OCI-LY7 (cell line): ENCODE measurements around the gene UBN1. TPM values are rescaled to one million over a fixed set of nuclear protein-coding genes. Genes with fewer than 3 reads are reported as not detected.

ENCODE experiments used
- BruUV-seq: library from RNA; stranded (reverse); fragments of 400-500 nt; replicated peaks from 2 replicates; lab custom pipeline; 2021; lab: Mats Ljungman, UMichigan
- CTCF ChIA-PET: fragments of 300-600 bp; sonication (Branson Sonifier 250); formaldehyde crosslinking; loops from one replicate; lab custom pipeline; 2022; ENCODE audit warnings: antibody characterized with exemption; ENCODE audit not compliant: unreplicated experiment; lab: Charles Lee
- POLR2A ChIA-PET: fragments of 300-600 bp; sonication (Branson Sonifier 250); formaldehyde crosslinking; loops from one replicate; lab custom pipeline; 2022; ENCODE audit warnings: antibody characterized with exemption; lab: Charles Lee
- DNase-seq: peaks from one replicate; pipeline ENCODE4 v3.0.0-alpha.2; 2015; ENCODE audit warnings: low spot score
- H2AFZ ChIP-seq: fragments of 200-600 bp; sonication (generic), shearing (Covaris generic); 2 replicates; pipeline ENCODE4 v1.6.1; 2014; ENCODE audit warnings: mild to moderate bottlenecking, antibody characterized with exemption, low read length, moderate library complexity
- H3K27ac ChIP-seq: fragments of 200-600 bp; sonication (generic); 2 replicates; pipeline ENCODE4 v1.5.1; 2014; ENCODE audit warnings: mixed run types, low read depth, mild to moderate bottlenecking, moderate library complexity, low read length, inconsistent platforms; ENCODE audit not compliant: poor library complexity, severe bottlenecking
- H3K36me3 ChIP-seq: fragments of 200-600 bp; sonication (generic); 2 replicates; pipeline ENCODE4 v1.6.1; 2014; ENCODE audit warnings: mild to moderate bottlenecking, antibody characterized with exemption, low read length, moderate library complexity, mixed read lengths; ENCODE audit not compliant: insufficient read depth
- H3K4me1 ChIP-seq: fragments of 200-600 bp; sonication (generic); 2 replicates; pipeline ENCODE4 v1.5.1; 2014; ENCODE audit warnings: mild to moderate bottlenecking, low read length; ENCODE audit not compliant: insufficient read depth, poor library complexity, severe bottlenecking
- H3K4me2 ChIP-seq: fragments of 200-600 bp; sonication (generic); 2 replicates; pipeline ENCODE4 v1.6.1; 2014; ENCODE audit warnings: mild to moderate bottlenecking, low read length
- H3K4me3 ChIP-seq: fragments of 200-600 bp; sonication (generic); 2 replicates; pipeline ENCODE4 v1.5.1; 2014; ENCODE audit warnings: mild to moderate bottlenecking, low read depth, low read length; ENCODE audit not compliant: poor library complexity, severe bottlenecking
- H3K79me2 ChIP-seq: fragments of 200-600 bp; sonication (generic); 2 replicates; pipeline ENCODE4 v1.6.1; 2016; ENCODE audit warnings: low read depth, mild to moderate bottlenecking, low read length, moderate library complexity, mixed read lengths; ENCODE audit not compliant: insufficient read depth
- H3K9me2 ChIP-seq: fragments of 200-600 bp; sonication (generic); 2 replicates; pipeline ENCODE4 v1.6.1; 2016; ENCODE audit warnings: mild to moderate bottlenecking, low read length, mixed read lengths; ENCODE audit not compliant: insufficient read depth
- H3K9me3 ChIP-seq: fragments of 200-600 bp; sonication (generic); 2 replicates; pipeline ENCODE4 v1.6.1; 2014; ENCODE audit warnings: mild to moderate bottlenecking, mixed run types, low read length, mixed read lengths
- H4K20me1 ChIP-seq: fragments of 200-600 bp; sonication (generic); 2 replicates; pipeline ENCODE4 v1.6.1; 2014; ENCODE audit warnings: mild to moderate bottlenecking, antibody characterized with exemption, low read length, moderate library complexity, mixed read lengths; ENCODE audit not compliant: insufficient read depth
- CTCF ChIP-seq: fragments of 200-600 bp; sonication (generic); conservative IDR thresholded peaks from 2 replicates; pipeline ENCODE4 v1.5.1; 2014; ENCODE audit warnings: mild to moderate bottlenecking, antibody characterized with exemption, low read length, moderate library complexity, mixed read lengths
- EZH2phosphoT487 ChIP-seq: fragments of 200-600 bp; sonication (generic); IDR thresholded peaks from 2 replicates; pipeline ENCODE4 v1.6.1; 2018; ENCODE audit warnings: low read depth, borderline replicate concordance, mild to moderate bottlenecking, mixed run types, antibody characterized with exemption, low read length, moderate library complexity, mixed read lengths
- intact Hi-C: fragments of 100-400 bp; cut with micrococcal nuclease; formaldehyde crosslinking; loops from one replicate; pipeline ENCODE4 v1.10.0; 2022; ENCODE audit not compliant: unreplicated experiment
- total RNA-seq, 2 experiments: library from RNA; depleted of rRNA in 1 of 2; stranded (reverse); fragments of >200 nt in 1 of 2; shearing (Covaris generic) in 1 of 2; gene quantifications; 2 replicates each; pipeline ENCODE4 v1.2.3, GENCODE V29; 2014 to 2022

The UBN1 gene
- total RNA-seq, 2 experiments from 2014 or later: 37.2 to 53.0 TPM

- Histone ChIP-seq H3K9me2 (no peaks in the 10 kb centered on the region), H3K36me3 (no peaks in the 10 kb centered on the region), H4K20me1 (no peaks in the 10 kb centered on the region), H2AFZ (no peak overlapping the region), H3K4me2 (no peak overlapping the region), H3K79me2 (no peaks in the 10 kb centered on the region), H3K4me1 (no peaks in the 10 kb centered on the region), H3K4me3 (no peak overlapping the region), H3K9me3 (no peaks in the 10 kb centered on the region), H3K27ac (no peak overlapping the region)
- intact Hi-C loops: no loop called here
- no peak for DNase-seq
- ChIA-PET POLR2A (interaction anchor here (0.7 kb wide), 1 partner anchor 188 kb away, joined by 5 read pairs; no protein-coding TSS in a partner anchor), CTCF (no interaction called here)
- TF ChIP-seq CTCF: no peak
- no peak for TF ChIP-seq EZH2phosphoT487
- BruUV-seq: no TSS peak
Measured at GRCh38 chr16:4900036-4900435, 52.8 kb downstream of the UBN1 start.

- H3K4me2 ChIP-seq: no peak overlapping the region
- H3K9me3 ChIP-seq: no peaks in the 10 kb centered on the region
- no peaks in the 10 kb centered on the region for H3K36me3 ChIP-seq
- no peak for DNase-seq
- intact Hi-C loops: no loop called here
- no peak for TF ChIP-seq CTCF
- H3K4me3 ChIP-seq: no peak overlapping the region
- BruUV-seq: no TSS peak
- H3K4me1 ChIP-seq: no peaks in the 10 kb centered on the region
- POLR2A ChIA-PET: interaction anchor here (0.7 kb wide), 1 partner anchor 188 kb away, joined by 5 read pairs; no protein-coding TSS in a partner anchor
- H3K79me2 ChIP-seq: no peaks in the 10 kb centered on the region
- no peak overlapping the region for H2AFZ ChIP-seq
- H4K20me1 ChIP-seq: no peaks in the 10 kb centered on the region
- H3K9me2 ChIP-seq: no peaks in the 10 kb centered on the region
- CTCF ChIA-PET: no interaction called here
- H3K27ac ChIP-seq: no peak overlapping the region
Measured at GRCh38 chr16:4900750-4901149, 53.5 kb downstream of the UBN1 start.

GRCh38 chr16:4902038-4902437, 54.8 kb downstream of the UBN1 start:
- H2AFZ ChIP-seq: no peak overlapping the region
- POLR2A ChIA-PET: no interaction called here

More at GRCh38 chr16:4902038-4902437, 54.8 kb downstream of the UBN1 start:
- no peak for TF ChIP-seq CTCF
- TF ChIP-seq EZH2phosphoT487: no peak
- no peak overlapping the region for H3K27ac ChIP-seq
- H3K9me3 ChIP-seq: no peaks in the 10 kb centered on the region
- H3K36me3 ChIP-seq: no peaks in the 10 kb centered on the region
- H3K79me2 ChIP-seq: no peaks in the 10 kb centered on the region
- CTCF ChIA-PET: no interaction called here
- H4K20me1 ChIP-seq: no peaks in the 10 kb centered on the region
- no peaks in the 10 kb centered on the region for H3K4me1 ChIP-seq
- no peak for DNase-seq
- H3K4me3 ChIP-seq: no peak overlapping the region
- no TSS peak for BruUV-seq
- no peak overlapping the region for H3K4me2 ChIP-seq
- intact Hi-C loops: no loop called here
- H3K9me2 ChIP-seq: no peaks in the 10 kb centered on the region
